Measurements from ENCODE around the gene PPA1.
"Not testable (repeated sequence)": the region's sequence is repeated elsewhere in the genome, so short reads cannot be mapped to it uniquely, and the experiment has no call there.

DNA sequence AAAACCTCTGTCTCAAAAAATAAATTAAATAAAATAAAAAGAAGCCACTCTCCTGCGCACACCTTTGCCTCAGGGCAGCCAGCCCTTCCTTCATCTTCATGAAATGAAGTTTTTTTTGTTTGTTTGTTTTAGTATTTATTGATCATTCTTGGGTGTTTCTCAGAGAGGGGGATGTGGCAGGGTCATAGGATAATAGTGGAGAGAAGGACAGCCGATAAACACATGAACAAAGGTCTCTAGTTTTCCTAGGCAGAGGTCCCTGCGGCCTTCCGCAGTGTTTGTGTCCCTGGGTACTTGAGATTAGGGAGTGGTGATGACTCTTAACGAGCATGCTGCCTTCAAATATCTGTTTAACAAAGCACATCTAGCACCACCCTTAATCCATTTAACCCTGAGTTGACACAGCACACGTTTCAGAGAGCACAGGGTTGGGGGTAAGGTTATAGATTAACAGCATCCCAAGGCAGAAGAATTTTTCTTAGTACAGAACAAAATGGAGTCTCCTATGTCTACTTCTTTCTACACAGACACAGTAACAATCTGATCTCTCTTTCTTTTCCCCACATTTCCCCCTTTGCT is 4.8 kb upstream of the PPA1 start:
- TF ChIP-seq, protein P1, sequence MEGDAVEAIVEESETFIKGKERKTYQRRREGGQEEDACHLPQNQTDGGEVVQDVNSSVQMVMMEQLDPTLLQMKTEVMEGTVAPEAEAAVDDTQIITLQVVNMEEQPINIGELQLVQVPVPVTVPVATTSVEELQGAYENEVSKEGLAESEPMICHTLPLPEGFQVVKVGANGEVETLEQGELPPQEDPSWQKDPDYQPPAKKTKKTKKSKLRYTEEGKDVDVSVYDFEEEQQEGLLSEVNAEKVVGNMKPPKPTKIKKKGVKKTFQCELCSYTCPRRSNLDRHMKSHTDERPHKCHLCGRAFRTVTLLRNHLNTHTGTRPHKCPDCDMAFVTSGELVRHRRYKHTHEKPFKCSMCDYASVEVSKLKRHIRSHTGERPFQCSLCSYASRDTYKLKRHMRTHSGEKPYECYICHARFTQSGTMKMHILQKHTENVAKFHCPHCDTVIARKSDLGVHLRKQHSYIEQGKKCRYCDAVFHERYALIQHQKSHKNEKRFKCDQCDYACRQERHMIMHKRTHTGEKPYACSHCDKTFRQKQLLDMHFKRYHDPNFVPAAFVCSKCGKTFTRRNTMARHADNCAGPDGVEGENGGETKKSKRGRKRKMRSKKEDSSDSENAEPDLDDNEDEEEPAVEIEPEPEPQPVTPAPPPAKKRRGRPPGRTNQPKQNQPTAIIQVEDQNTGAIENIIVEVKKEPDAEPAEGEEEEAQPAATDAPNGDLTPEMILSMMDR (IDR thresholded peaks at IDR 0.05), result not testable (repeated sequence)
- TF ChIP-seq POLR2AphosphoS5 (IDR thresholded peaks at IDR 0.05), result not testable (repeated sequence)

Data from stomach (tissue), 4 donors.